Measurements from ENCODE around the gene STK38L. TPM values are rescaled to one million over a fixed set of nuclear protein-coding genes. Genes with fewer than 3 reads are reported as not detected.

STK38L gene
- total RNA-seq, 3 donors from 2014 or later, result 45.2 to 69.4 (median 53.6) TPM

- H3K4me1 ChIP-seq (ENCODE audit: low read depth), result peaks cover 36% of the 10 kb centered on the region
- intact Hi-C loops (cut with DNase I, micrococcal nuclease), result no loop called here
- no peaks in the 10 kb centered on the region for H3K9me3 ChIP-seq
- ATAC-seq, result peak; percentile 81
- no peaks in the 10 kb centered on the region for H3K36me3 ChIP-seq (ENCODE audit: low read depth)
- DNase-seq, result peak in 1 of 3 donors; percentile 76
- TF ChIP-seq CTCF (IDR thresholded peaks at IDR 0.05), result no peak
- H3K4me3 ChIP-seq, result no peak overlapping the region
These were observed 35.7 kb downstream of the STK38L start for GRCh38 chr12:27279826-27280225.

GRCh38 chr12:27280412-27280811 lies 36.3 kb downstream of the STK38L start:
- TF ChIP-seq CTCF (IDR thresholded peaks at IDR 0.05), result no peak
- intact Hi-C loops (cut with DNase I, micrococcal nuclease), result no loop called here
- H3K36me3 ChIP-seq (ENCODE audit: low read depth), result no peaks in the 10 kb centered on the region
- H3K4me1 ChIP-seq (ENCODE audit: low read depth), result peaks cover 30% of the 10 kb centered on the region
- DNase-seq, result peak in 1 of 3 donors; percentile 68
- ATAC-seq, result peak; percentile 60
- no peak overlapping the region for H3K4me3 ChIP-seq
- no peaks in the 10 kb centered on the region for H3K9me3 ChIP-seq

DNA sequence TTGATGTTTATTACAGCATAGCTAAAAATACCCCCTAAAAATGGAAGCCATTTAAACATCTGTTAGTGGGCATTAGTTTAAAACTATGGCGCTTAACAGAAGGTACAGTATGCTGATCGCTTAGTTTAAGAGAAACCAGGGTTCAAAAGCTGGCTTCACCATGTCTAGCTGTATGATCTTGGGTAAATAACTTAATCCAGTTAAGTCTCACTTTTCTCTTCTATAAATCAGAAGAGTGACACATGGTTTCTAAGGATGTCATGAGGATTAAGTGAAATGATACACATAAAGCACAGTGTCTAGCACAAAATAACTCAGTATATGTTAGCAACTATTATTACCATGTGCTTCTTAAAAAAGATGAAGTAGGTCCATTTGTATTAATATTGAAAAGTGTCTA lies 38.7 kb downstream of the STK38L start:
- no peak overlapping the region for H3K4me3 ChIP-seq
- no peaks in the 10 kb centered on the region for H3K9me3 ChIP-seq
- intact Hi-C loops (cut with DNase I, micrococcal nuclease), result no loop called here
- no peaks in the 10 kb centered on the region for H3K36me3 ChIP-seq (ENCODE audit: low read depth)
- ATAC-seq, result no peak
- TF ChIP-seq CTCF (IDR thresholded peaks at IDR 0.05), result no peak
- no peak for DNase-seq
- peaks cover 19% of the 10 kb centered on the region for H3K4me1 ChIP-seq (ENCODE audit: low read depth)

DNA sequence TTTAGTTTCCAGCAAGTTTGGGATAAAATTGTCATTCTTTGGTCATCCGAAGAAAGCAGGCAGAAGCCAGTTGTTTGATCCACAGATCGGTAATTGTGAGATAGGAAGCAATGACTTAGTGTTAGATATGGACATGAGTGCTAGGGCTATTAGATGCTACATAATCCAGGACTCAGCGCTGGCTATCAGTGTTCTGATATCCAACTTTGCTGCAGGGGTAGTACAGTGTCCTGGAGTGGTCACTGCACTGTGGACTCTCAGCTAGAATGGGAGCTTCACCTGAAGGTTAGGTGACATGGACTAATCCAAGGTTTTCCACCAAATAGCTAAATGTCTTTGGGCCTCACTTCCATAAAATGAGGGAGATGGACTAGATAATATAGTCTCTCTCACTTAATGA lies 39.9 kb downstream of the STK38L start:
- no peak for TF ChIP-seq CTCF (IDR thresholded peaks at IDR 0.05)
- DNase-seq, result no peak
- Histone ChIP-seq H3K4me3 (no peak overlapping the region), H3K4me1 (ENCODE audit: low read depth) (peaks cover 14% of the 10 kb centered on the region), H3K9me3 (no peaks in the 10 kb centered on the region), H3K36me3 (ENCODE audit: low read depth) (no peaks in the 10 kb centered on the region)
- no peak for ATAC-seq
- intact Hi-C loops (cut with DNase I, micrococcal nuclease), result no loop called here

DNA sequence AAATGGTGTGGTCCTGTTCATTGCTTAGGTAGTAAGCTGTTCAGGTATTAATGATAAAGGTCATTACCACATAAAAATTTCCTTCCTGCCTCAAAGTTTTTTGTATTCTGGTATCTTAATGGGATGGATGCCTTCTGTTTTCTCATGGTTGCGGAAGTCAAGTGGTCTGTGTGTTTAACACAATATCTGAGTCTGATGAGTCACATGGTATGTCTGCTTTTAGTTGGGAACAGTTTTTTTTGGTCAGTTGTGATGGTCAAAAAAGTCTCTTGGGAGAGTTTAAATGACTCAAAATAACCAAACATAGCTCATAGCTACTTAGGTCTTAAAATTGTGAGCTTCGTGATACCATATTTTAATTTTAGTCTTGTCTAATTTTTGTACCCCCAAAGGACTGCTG lies 40.7 kb downstream of the STK38L start:
- no peak overlapping the region for H3K4me3 ChIP-seq
- no peaks in the 10 kb centered on the region for H3K9me3 ChIP-seq
- H3K36me3 ChIP-seq (ENCODE audit: low read depth), result no peaks in the 10 kb centered on the region
- TF ChIP-seq CTCF (IDR thresholded peaks at IDR 0.05), result no peak
- intact Hi-C loops (cut with DNase I, micrococcal nuclease), result no loop called here
- DNase-seq, result no peak
- H3K4me1 ChIP-seq (ENCODE audit: low read depth), result peaks cover 13% of the 10 kb centered on the region
- no peak for ATAC-seq

DNA sequence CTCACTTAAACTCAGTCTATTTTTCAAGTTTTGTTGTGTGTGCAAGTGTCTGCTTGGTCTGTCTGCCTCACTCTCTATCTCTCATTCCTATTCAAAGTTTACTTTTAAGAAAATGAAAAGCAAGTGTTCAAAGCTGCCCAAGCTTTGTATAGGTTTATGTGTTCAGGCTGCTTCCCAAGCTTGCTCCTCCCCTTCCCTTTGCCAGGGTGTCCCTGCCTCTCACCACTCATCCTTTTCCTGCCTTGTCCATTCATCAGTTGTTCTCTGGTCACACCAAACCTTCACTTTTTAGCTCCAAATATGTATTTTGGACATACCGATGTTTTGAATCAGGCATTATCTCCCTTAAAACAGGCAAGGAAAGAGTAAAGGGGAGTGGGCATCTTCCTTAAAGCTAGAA lies 41.3 kb downstream of the STK38L start:
- Histone ChIP-seq H3K9me3 (no peaks in the 10 kb centered on the region), H3K4me1 (ENCODE audit: low read depth) (peaks cover 14% of the 10 kb centered on the region), H3K4me3 (no peak overlapping the region), H3K36me3 (ENCODE audit: low read depth) (no peaks in the 10 kb centered on the region)
- intact Hi-C loops (cut with DNase I, micrococcal nuclease), result no loop called here
- ATAC-seq (no peak), DNase-seq (no peak)
- no peak for TF ChIP-seq CTCF (IDR thresholded peaks at IDR 0.05)

Measured in mucosa of descending colon (tissue), 3 donors.